GM19099 (cell line): ENCODE data around the gene GALNT14.

Source experiments
- POLR2A ChIP-seq: IDR thresholded peaks from 3 replicates; pipeline ENCODE4 v1.6.1; 2011; ENCODE audit warnings: low read depth; ENCODE audit not compliant: insufficient read length; ENCODE audit errors: extremely low read depth

The GALNT14 gene

DNA sequence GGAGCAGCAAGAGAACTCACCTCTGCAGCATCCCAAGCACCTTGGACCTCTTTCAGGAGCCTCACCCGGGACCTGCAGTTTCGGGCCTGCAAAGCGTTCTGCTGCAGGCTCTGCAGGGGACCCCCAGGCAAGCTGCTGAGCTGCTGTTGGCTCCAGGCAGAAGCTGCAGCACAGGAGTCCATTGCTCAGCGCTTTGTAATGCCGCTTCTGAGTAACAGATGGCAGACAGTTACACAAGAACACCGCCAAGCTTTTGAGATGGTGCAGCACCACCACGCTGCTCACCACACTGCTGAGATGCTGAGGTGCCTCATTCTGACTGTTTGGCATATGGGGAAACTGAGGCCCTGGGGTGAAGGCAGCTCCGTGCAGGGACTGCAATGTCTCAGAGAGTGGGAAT lies 1.9 kb upstream of the GALNT14 start:
- no peak for TF ChIP-seq POLR2A

DNA sequence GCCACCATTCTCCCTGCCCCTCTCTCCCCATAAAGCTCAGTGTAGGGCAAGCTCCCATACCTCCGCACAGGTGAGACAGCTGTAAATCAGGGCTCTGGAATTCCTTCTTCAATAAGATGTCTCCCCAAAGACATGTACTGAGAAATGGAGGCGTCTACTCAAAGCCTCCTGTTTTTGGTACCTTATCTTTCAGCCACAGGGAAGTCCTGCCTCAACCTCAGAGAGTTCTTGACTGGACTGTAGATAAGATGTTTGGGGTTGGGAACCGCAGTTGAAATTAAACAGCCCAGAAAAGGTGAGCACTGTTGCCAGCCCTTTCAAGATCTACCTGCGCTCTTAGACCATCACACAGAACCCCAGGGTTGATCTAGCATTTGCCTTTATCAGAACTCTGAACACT lies 1.4 kb upstream of the GALNT14 start:
- TF ChIP-seq POLR2A, result no peak

DNA sequence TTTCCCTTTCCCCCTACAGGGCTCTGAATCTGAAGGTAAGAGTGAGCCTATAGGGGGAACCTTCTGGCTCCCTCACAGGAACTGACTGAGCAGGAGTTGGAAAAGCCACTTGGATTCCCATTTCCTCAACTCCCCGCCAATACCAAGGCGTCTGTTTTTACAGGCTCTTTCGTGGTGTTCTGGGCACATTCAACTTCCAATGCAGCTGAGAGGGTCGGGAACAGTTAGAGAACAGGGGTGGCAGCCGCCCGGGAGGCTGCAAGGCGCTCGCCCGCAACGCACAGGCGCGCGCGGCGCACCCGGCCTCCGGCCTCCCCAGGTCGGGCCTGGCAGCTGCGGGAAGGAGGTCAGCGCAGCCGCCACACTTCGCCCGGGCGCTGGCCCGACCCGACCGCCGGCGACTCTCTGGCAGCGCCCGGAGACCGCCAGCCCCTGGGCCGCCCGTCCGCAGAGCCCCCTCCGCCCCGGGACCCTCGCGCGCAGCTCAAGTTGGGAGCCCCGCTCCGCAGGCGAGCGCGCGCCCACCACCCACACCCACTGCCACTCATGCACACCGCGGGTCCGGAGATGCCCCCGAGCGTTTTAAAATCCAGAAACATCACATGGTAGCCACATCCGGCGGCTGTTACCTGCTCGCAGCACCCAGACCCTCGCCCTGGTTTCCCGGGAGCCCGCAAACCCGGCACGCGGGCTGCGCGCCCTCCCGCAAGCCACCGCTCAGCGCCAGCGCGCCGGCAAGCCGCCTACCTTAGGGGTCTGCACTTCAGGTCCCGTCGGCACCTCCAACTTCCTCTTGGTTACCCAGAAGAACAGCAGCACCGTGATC lies 816 bp downstream of the GALNT14 start:
- no peak for TF ChIP-seq POLR2A

DNA sequence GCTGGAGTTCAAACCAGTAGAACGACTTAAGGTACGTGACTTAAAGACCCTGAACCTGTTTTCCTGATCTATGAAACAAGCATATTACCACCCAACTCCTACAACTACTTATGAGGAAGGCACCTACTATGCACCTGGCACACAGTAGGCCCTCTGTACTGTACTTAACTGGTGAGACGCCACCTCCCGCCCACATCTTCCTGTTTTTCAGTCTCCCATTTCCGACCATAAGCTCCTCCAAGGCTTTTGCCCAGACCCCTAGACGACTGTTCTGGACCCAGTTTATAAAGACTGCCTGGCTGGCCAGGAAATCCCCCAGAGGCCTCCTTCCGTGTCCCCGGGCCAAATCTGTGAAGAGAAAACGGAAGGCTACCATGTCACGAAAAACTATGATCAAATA lies 1.5 kb downstream of the GALNT14 start:
- TF ChIP-seq POLR2A, result no peak

DNA sequence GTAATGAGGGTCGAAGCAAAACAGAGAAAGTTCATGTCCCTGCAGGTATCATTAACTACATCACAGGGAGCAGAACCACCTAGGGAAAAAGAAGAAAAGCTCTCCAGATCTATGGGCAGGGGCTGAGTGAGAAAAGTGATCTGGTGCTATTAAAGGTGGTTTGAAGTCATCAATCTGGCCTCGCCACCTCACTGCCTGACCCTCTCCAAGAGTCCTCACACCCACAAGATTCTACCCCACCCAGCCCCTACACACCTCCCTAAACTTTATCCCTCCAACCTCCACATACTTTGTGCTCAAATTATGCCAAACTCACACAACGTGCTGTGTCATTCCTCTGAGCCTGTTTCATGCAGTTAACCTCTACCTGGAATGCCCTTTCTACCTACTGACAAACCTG lies 2.2 kb downstream of the GALNT14 start:
- TF ChIP-seq POLR2A, result no peak

DNA sequence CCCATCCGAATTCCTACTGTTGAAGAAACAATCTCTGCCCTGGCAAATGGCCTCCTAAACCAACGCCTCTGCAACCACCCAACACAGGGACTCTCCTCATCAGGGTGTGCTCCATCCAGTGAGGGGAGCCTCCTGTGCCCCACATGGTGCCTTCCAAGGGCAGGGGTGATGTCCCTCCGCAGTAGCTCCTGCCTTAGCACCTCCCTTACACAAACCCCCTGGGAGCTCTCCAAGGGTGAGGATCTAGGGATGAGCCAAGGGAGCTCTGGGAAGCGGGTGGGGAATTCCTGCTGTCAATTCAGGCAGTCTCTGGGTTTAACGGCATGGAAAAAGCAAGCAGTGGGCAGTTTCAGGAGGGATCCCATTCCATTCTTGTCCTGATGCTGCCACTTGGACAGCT lies 3.8 kb downstream of the GALNT14 start:
- no peak for TF ChIP-seq POLR2A

DNA sequence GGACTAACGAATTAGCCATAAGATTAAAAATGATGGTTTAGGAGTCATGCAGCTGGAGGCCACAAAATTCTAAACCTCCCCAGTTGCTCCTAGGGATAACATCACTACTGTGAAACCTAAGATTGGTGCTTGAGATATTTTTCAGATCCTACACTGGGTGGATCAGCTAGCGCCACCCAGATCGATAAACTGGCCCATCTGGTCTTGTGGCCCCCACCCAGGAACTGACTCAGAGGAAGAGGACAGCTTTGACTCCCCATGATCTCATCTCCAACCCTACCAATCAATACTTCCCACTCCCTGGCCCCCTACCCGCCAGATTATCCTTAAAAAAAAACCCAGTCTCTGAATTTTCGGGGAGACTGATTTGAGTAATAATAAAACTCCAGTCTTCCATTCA lies 5.5 kb downstream of the GALNT14 start:
- no peak for TF ChIP-seq POLR2A

DNA sequence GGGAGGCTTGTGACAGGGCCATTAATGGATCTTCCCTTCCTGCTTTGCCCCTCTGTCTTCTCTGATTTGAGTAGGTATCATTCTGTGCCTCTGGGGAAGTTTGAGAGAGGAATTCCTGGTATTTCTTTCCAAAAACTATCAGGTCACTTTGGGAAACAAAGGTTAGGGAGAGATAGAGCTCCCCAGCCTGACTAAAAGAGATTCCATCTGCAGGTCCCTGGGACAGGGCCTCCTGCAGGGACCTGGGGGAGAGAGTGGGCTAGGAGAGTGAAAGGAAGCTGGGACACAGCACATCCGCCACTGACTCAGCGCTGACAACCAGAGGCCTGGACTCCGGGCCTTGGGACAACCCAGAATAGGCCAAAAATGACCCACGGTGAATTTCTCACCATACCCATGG lies 6.4 kb downstream of the GALNT14 start:
- no peak for TF ChIP-seq POLR2A

DNA sequence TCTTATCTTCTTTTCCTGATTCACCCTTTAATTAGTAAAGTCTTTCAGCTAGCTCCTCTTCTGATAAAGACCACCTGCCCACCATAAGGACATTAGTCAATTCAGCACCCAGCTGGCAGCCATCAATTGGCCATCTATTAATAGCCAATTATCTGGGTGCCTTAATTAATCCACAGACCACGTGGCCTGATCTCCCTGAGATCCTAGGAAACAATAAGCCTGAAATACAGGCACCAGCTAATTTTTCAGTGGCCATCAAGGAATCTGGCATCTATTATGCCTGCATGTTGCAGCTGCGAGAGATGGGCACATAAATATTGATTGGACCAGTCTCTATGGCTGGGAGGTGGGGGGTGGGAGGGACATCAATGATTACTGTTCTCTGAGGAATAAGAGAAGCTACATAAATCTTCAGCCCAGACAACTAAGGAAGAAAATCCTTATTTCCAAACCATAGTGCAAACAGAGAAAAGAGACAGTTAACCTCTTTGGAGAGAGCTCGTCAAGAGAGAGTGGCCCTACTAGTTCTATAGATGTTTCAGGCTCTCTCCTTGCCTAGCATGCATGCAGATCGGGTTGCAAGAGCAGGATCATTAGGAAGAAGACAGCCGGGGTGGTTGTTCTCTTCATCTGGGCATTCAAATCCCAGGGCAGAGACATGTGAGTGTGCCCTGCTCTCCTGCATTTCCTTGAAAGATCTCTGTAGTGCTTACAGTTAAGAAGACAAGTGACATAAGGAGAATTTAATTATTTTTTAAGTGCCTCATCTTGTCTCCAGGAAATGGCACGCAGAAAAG lies 8.7 kb downstream of the GALNT14 start:
- no peak for TF ChIP-seq POLR2A

DNA sequence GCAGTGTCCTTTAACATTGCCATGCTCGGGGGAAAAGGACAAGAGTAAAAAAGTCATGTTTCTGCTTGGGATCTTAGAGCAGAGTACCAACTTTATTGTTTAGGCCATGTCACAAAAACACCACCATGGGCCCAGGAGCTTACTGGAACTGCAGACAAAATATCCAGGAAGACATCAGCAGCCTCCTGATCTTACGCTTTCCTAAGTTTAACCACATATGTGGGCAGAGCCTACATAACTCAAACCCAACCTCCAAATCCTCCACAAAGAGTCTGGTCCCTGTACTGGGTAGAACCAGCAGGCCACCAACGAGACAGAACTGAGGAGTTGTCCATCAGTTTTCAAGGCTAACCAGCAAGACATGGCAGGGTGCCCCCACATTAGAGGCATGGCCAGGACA lies 10.3 kb downstream of the GALNT14 start:
- no peak for TF ChIP-seq POLR2A

DNA sequence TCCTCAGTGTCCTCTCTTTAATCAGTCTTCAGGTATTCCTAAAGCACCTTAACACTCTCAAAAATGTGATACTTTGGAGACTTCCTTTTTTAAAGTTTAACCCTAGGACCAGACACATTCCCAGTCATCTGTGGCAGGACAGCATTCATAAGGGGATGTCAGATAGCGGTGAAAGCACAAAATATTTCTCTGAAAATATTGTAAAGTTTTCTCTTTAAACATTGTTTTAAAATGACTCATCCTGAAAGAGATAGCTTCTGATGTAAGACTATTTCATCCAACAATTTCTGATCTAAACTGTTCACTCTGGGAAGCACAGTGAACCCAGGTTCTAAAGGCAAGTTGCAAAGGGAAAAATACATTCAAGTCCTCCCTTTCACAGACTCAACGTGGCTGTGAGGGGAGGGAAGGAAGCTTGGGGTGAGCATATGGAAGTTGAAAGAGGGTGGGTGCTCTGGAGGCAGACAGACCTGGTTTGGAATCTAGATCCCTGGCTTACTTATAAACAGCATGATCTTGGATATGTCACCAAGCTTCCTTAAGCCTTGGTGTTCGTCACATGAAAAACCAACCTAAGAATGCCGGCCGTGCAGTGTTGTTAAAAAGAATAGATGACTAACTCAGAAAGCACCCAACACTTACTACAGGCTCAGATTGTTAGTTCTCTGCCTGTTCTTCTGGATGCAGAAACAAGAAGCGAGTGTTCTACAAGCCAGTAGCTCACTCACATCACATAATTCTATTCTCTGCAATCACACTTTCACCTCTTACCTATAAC lies 12.1 kb downstream of the GALNT14 start:
- TF ChIP-seq POLR2A, result no peak

DNA sequence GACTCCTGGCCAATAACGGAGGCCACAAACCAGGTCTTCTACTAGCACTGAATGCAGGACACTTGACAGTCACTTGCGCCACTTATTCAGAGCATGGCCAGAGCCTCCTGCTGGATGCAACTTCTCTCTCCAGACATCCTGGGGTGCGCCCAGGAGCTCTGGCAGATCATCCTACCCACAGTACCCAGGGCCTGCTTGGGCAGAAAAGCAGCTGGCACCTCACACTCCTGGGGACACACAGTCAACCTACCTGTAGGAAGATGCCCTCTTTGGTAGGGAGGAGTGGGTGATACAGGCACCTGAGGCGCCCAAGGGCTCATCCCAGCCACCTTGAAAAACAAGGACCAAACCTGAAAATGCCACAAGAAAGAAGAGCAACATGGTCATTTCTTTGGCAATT lies 13.3 kb downstream of the GALNT14 start:
- no peak for TF ChIP-seq POLR2A

DNA sequence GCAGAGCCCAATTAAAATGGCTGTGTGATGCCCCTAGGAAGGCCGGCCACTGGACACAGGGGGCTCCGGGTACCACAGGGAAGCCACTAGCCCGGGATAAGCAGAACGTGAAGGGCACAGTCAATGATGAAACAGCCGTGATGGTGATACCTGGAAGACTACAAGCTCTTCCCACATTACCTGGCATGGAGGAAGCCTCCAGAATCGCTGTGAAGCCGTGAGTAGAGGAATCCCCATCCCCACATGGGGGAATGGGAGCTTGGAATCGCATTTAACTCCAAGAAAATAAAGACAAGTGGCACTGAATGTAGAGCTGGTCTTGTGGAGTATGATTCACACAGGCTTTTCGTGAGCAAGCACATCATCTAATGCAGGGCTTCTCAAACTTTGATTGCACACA lies 16.1 kb downstream of the GALNT14 start:
- TF ChIP-seq POLR2A, result no peak

DNA sequence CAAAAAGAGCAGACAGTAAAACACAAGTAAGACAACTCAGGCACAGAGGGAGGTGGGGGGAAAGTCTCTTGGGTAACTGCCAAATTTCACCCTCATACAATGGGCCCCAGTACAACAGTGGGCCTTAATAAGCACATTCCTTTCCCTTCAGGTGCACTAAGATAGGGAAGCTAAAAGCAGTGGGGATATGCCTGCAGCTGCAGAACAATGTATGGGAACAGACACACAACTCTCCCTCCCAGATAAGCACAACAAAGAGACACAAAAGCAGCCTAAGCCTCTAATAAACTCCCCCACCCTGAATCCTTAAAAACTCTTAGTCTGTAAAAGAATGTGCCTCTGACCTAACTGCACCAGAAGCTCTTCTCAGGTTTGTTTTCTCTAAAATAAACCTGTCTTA lies 24.5 kb downstream of the GALNT14 start:
- TF ChIP-seq POLR2A, result no peak

DNA sequence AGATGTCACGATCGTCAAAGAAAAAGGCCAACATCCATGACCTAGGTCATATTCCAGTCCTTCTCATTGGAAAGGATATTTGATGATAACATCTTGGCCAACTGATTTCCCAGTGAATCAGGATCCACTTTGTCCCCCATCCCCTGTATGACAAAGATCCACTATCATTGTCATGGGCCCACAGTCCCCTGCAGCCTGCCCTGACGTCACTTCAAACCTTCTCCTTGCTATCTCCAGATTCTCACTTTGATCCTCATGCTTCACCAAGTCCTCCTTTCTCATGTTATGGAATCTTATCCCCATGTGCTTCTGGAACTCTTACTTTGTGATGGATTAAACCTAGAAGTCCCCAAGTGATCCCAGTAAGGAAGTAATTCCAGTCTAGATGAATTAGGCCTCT lies 25.7 kb downstream of the GALNT14 start:
- no peak for TF ChIP-seq POLR2A

DNA sequence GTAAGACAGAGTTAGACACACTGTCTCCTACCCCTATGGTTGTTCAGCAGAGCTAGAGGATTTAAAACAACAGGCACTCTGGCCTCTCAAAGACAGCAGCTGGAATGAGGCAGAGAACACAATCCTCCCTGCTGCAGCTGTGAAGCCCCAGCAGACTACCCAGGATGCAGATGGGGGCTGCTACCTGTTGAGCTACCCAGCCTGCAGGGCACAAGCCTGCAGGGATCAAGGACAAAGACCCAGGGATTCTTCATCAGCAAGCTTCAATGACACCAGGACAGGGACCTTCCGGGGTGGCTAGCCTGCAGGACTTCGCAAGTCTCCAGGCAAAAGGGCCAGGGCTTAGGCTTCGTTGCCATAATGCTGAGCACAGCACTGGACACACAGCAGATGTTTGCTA lies 27.2 kb downstream of the GALNT14 start:
- no peak for TF ChIP-seq POLR2A

DNA sequence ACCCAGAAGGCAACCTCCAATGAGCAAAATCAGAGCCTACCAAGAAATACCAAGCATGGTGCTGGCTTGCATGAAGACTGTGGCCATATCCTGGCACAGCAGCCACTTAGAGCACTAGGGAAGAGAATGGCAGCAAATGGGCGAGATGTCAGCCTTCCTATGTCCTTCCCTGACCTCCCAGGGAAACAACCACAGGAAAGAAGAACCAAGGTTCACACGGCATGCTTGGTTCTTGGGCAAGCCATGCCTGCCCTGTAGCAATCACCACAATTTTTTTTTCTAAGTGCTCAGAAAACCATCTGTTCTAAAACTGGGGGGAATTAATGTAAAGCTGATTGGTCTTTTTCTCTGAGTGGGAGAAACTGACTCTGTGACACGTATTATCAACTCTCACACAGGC lies 27.8 kb downstream of the GALNT14 start:
- TF ChIP-seq POLR2A, result no peak
